HG03108 (cell line): ENCODE data around the gene HARBI1.

Experiments used
- ATAC-seq: cut with Tn5 transposase; IDR thresholded peaks from one replicate; pipeline ENCODE4 v1.9.1; 2021; ENCODE audit warnings: moderate library complexity; ENCODE audit not compliant: unreplicated experiment

HARBI1 gene

DNA sequence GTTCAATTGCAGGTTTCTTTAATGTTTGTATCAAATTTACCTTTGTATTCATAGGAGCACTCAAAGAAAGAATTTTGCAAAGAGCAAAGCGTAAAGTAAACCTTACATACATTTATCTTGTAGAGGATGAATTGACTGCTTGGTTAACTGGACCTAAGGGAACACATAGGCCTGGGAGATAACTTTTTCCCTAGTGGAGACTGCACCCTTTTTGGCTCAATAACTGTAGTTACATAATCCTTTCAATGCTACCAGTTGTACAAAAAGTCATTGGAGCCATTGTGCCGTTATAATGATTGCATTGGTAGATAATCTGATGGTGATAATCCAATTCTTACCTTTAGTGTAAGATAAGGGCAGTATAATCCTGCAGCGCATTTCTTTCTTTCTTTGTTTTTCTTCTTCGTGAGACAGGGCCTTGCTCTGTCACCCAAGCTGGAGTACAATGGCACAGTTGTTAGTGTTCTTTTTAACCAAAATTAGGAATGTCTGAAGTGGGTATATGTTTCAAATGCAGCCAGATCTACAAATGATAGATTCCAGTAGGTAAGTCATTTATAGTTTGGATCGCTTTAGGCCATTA lies 18.6 kb upstream of the HARBI1 start:
- no peak for ATAC-seq

DNA sequence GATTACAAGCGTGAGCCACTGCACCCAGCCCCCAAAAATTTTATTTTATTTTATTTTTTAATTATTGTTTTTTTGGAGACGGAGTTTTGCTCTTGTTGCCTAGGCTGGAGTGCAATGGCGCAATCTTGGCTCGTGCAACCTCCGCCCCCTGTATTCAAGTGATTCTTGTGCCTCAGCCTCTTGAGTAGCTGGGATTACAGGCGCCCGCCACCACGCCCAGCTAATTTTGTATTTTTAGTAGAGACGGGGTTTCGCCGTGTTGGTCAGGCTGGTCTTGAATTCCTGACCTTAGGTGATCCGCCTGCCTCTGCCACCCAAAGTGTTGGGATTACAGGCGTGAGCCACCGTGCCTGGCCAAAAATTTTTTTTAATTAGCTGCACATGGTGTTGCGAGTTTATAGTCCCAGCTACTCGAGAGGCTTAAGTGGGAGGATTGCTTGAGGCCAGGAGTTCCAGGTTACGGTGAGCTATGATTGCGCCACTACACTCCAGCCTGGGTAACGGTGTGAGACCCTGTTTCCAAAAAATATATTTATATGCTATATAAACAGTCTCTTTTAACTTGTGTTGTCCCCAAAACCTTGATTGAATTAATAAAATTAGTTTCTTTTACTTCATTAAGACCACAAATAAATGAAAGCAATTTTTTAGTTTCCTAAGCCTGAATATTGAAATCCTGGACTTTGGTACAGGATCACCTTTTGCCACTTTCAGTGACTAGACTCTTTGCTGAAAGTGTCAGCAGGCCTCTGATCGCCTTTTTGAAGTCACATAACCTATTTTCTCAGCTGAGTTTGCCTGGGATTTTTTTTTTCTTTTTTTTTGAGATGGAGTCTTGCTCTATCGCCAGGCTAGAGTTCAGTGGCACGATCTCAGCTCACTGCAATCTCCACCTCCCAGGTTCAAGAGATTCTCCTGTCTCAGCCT lies 16.5 kb upstream of the HARBI1 start:
- ATAC-seq: no peak

DNA sequence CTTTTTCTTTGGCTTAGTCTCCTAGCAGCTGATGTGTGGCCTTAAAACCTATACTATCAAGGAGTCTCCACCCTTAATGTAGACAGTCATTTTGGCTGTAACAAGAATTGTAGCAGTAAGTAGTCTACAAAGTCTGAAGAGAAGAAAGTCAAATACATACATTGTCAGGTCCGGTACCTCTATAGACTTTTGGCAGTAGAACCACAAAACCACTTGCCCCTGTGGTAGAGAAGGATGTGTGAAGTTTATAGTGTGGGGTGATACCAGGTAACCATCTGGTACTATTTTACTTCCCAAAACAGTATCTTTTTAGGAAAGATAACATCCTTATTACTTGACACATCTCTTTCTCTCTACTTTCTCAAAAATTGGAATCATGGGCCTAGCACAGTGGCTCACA lies 15.5 kb upstream of the HARBI1 start:
- no peak for ATAC-seq

DNA sequence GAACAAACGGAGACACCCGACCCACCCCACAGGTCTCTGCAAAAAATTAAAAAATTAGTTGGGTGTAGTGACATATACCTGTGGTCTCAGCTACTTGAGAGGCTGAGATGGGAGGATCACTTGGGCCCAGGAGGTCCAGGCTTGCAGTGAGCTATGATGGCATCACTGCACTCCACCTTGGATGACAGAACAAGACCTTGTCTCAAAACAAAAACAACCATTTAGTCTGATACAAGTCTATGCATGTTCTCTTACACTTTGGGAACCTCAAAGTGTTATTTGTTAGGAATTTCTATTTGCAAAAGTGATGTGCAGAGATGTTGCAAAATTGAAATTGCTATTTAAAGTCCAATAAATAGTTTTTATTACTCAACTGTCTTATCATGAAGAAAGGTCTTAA lies 14.6 kb upstream of the HARBI1 start:
- ATAC-seq: no peak

DNA sequence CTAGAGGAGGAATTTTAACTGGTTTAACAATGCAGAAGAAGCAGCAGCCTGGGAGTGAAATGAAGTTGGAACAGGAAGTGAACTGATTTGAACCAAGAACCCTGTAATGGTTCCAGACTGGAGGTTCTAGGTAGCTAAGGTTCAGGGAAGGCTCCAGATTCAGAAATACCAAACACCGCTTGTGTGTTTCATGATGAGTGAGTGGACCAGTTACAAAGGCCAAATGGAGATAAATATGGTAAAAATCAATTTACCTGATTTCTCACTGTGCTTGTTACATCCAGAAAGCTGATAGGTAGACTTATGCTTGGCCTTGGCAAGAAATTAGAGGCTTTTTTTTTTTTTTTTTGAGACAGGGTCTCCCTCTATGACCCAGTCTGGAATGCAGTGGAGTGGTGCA lies 13.2 kb upstream of the HARBI1 start:
- ATAC-seq: no peak

DNA sequence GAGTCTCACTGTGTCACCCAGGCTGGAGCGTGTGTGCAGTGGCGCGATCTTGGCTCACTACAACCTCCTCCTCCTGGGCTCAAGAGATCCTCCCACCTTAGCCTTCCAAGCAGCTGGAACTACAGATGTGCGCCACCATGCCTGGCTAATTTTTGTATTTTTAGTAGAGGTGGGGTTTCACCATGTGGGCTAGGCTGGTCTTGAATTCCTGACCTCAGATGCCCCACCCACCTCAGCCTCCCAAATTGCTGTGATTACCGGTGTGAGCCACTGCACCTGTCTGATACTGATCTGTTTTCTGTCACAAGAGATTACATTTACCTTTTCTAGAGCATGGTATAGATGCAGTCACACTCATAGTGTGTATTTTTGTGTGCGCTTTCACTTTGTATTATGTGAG lies 11.9 kb upstream of the HARBI1 start:
- no peak for ATAC-seq

DNA sequence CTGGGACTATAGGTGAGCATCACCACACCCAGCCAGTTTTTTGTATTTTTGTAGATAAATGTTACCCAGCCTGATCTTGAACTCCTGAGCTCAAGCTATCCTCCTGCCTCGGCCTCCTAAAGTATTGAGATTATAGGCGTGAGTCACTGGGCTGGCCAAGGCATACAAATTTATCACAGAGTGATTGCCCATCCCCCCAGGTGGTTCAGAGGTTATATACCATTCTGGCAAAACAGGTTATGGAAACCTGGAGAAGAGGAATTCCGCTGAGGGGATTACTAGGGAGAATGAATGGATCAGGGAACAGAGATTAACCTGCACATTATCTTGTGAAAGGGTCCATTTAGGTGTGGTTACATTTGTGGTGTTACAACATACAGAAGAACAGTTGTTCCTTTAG lies 8.4 kb upstream of the HARBI1 start:
- ATAC-seq: no peak

DNA sequence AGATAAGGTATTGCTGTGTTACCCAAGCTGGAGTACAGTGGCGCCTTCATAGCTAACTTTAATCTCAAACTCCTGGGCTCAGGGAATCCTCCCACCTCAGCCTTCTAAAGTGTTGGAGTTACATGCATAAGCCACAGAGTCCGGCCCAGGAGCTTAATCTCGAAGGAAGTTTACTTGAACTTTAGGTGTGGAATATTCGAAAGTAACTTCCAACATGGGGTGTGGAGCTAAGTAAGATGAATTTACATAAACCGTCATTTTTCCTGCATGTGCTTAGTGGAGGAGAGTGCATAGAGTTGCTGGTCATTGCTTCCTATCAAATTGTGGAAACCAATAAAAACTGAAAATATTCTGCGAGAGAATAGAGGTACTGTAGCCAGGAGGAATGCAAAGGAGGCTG lies 1.8 kb upstream of the HARBI1 start:
- ATAC-seq: no peak

DNA sequence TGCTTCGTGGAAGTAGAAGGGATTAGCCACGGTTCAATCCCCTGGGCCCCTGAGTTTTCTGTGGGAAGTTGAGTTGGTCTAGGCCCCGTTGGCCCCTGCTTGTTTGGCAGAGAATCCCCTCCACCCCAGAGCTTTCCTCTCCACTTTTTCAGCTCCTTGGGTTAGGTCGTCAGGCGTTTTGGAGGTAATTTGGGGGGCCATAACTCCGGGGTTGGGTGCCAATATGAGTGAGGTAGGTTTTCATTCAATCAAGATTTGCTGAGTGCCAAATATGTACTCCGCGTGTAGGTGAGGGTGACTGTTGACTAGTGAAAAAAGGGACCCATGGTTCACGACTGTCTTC lies 916 bp upstream of the HARBI1 start:
- ATAC-seq: no peak

DNA sequence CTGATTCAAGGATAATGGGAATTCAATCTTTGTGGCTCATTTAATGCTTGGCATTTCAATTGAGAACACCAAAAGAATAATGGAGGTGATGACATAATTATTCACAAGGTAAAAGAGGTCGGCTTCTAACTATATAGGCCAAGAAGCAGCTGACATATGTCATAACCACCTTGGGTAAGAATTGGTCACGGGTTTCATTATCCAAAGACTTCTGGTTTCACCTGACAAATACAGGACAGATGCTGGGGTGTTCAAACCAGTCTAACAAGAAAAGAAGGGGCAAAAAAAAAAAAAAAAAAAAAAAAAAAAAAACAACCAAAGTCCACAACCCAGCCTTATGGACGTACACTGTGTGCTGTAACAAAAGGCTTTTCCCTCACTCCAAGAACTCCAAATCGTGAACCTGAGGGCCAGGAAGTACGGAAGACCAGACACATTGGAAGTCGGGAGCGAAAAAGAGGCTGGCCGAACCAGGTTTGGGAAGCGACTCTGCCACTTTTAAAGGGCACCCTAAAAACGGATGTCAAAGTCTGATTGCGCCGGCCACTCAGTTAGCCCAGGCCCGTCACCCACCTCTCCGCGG lies 385 bp downstream of the HARBI1 start:
- ATAC-seq: no peak

DNA sequence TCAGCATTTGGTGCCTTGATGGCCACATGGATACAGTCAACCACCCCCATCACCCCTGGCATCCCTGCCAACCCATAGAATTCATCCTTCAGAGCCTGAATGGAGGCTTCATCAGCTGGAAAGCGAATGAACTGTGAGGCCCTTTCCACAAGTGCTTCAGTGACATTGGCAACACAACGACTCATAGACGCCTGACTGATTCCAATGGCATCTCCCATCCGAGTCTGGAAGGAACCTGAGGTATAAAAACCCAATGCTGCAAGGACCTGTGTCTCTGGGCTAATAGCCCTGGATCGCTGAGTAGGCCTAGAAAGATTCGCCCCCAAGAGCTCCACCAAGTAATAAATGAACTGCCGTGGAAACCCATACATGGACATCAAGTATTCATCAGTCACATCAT lies 1.3 kb downstream of the HARBI1 start:
- no peak for ATAC-seq

DNA sequence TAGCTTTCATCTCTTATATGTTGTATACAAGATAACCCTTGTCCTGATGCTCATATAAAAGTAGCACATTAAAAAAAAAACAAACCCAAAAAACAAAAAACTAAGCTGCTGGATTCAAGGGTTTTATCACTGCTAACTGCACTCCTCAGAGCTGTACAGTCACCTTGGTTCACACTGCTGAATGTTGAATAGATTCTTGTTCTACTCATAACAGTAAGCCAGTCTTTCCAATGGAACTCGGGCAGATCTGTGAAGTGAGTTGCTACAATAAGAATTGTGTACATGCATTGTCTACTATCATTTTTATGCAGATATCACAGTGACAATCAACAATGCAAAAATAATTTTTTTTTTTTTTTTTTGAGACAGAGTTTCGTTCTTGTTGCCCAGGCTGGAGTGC lies 4.7 kb downstream of the HARBI1 start:
- ATAC-seq: no peak

DNA sequence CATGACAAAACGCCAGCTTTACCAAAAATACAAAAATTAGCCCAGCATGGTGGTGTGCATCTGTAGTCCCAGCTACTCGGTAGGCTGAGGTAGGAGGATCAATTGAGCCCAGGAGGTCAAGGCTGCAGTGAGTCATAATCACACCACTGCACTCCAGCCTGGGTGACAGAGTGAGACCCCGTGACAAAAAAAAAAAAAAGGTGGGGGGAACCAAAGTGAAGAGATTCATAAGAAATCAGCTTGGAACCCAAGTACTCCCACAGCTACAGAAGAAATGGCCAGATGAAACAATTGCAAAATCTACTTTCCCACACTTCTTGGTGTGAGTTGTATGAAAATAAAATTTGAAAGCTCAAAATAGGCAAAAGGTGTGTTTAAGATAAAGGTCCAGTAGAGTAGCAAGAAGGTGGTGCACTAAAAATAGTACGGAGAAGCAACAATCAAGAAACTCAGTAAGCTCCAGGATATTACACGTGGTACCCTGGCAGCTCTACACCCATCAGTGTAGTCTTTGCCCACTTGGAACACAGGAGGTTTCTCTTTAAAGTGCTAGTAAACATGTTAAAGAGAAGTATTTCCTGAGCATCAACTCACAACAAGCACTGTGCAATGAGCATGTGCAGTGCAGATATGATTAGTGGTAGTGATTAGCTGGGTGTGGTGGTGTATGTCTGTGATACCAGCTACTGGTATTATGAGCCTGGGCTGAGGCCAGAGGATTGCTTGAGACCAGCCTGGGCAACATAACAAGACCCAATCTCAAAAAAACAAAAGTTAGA lies 5.3 kb downstream of the HARBI1 start:
- no peak for ATAC-seq

DNA sequence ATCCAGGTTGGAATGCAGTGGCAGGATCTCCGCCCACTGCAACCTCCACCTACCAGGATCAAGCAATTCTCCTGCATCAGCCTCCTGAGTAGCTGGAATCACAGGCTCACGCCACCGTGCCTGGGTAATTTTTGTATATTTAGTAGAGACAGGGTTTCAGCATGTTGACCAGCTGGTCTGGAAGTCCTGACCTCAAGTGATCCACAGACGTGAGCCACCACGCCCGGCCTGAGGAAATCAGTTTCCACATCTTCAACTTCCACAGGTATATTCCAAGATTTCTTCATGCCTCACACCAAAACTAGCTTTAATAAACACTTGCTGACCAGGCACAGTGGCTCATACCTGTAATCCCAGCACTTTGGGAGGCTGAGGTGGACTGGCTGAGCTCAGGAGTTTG lies 7.6 kb downstream of the HARBI1 start:
- no peak for ATAC-seq

DNA sequence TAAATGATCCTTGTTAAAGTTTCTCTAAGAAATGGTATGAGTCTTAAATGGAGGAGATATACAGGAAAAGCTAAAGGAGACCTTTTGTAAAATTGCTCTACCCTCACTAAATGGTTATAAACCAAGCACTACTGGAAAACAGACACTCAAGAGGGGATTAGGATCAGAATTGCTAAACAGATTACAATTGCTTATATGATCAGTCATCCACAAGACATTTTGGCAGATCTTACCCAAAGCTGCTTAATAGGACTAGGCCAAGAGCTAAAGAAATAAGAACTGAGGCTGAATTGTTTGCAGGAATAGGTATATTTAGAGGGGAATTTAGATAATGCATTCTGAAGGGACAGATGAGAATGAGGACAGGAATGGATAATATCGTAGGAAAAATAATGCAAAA lies 9.5 kb downstream of the HARBI1 start:
- no peak for ATAC-seq

DNA sequence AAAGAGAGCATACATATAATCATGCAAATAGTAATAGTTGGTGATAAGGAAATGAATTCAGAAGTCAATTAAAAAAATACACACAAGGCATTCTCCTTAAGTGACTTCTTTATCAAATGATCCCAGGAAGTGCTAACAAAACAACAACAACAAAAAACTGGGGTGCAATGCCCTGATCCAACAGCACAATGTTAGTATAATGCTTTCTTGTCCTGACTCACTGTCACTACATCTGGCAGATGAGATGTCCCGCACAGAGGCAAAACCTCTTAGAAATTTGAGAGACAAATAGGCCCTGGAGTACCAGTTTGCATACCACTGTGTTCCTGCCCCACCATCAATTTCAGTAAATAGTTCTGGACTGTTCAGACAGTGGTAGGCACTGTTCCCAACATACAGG lies 12.2 kb downstream of the HARBI1 start:
- no peak for ATAC-seq

DNA sequence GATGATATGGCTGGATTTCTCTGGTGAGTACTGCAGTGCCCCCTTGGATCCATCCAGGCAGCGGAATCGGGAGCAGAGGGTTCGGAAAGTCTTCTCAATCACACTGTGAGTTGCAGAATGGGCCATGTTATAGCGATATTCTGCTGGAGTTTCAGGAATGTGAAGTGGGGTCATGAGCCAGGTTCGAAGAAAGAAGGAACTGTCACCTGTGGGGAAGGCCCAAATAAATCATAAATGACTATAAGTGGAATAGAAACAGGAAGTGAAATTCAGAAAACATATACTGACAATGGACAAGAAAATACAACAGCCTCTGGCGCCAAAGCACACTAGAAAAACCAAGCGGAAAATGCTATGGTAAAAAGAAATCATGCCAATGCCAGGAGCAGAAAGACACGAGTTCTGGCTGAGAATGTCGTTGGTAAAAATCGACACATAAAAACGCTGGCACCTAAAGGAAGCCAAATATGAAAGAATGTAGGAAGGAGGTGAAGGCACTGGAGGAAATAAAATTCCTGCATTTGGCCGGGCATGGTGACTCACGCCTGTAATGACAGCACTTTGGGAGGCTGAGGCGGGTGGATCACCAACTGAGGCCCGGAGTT lies 13.2 kb downstream of the HARBI1 start:
- no peak for ATAC-seq

DNA sequence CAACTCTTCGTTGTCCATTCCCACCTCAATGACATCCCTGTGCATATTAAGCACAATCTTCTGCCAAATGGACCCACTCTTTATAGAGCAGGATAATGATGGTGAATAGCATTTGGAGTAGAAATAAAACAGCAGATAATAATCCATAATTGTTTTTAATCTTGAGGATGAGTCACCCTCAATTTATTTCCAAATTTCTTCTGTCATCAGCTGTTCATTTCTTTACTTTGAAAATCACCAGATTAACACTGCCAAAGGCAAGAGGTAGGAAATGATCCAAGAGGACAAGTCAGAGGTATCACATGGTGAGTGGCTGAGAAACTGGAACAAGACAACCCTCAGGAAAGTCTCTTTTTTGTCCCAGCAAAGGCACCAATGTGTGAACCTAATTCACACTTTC lies 15.9 kb downstream of the HARBI1 start:
- no peak for ATAC-seq

DNA sequence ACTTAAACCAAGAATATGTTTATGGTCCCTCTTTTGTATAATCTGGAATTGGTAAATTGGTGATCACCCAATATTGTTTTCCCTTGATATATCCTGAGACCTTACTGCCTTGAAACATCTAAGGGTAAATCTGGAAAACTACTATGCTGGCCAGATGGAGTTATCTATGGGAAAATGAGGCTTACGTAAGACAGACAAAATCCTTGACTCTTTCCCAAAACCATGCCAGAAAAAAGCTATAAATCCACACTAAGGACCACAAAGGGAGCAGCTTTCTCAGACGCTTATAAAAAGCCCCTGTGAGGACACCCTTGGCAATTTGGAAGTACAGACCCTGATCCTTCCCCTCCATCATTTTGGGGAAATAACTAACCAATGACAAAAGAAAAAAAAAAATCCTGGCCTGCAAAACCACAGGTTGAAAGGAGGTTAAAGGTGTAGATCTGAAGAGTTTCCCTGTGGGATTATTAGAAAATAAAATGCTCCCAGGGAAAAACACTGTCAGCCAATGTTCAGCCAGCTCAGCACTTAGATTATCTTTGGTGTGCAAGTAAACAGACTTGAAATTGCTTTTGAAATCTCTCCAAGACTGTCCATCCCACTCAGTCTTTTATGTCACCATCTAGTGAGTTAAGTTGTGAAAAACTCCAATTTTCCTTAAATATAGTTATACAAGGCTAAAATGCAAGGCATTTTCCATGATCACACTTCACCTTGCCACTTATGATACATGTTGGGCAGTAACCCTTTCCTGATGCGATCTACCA lies 16.6 kb downstream of the HARBI1 start:
- ATAC-seq: no peak

DNA sequence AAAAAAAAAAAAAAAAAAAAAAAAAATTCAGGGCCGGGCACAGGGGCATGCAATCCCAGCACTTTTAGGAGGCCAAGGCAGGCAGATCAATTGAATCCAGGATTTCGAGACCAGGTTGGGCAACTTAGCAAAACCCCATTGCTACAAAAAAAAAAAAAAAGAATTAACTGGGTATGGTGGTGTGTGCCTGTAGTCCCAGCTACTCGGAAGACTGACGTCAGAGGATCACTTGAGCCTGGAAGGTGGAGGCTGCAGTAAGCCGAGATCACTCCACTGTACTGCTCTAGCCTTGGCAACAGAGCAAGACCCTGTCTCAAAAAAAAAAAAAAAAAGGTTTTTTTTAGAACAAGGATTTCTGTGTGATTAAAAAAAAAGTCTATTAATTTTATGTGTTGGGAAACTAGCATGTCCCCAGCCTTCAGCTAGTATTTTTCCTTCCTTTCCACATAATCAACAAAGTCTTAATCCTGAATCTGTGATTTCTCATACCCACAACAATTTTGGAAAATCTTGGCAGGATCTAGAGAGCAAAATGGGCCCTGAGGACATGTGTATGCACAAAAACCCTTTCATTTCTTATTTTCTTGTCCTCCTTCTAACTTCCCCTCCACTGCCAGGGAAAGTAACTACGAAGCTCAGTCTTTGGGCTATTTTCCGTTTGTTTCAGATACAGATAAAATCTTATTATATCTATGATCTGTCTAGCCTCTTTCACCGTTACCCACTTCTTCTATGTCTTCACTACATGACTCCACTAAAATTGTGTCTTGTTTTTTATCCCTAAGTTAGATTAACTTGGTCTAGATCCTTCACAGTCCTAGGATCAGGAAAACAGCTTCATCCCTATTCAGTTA lies 17.5 kb downstream of the HARBI1 start:
- ATAC-seq: no peak
